C4-2B (cell line): ENCODE measurements around the gene FSTL4.

ENCODE experiments used
- ZFX ChIP-seq: fragments of 450-650 bp; IDR thresholded peaks from 2 replicates; pipeline ENCODE4 v1.6.1; 2017
- TF ChIP-seq, protein P1 (sequence below): fragments of 450-650 bp; conservative IDR thresholded peaks from 2 replicates; pipeline ENCODE4 v1.5.1; 2017; ENCODE audit warnings: mild to moderate bottlenecking

DNA sequence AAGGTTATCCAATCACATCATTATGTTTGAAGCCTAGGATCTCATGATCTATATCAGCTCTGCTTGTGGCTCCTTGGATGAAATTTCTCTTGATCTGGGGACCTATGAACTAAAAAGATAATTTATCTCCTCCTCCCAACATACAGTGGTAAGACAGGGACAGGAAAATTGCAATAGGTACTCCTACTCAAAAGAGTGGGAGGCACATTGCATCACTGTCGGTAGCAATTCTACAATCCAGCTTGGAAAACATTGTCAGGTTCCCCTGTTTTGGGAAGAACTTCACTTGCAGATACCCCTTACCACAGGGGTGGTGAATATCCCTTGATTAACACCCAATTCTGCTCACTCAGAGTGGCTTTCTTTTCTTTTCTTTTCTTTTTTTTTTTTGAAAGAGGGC is 452.8 kb downstream of the FSTL4 start:
- TF ChIP-seq, protein P1, sequence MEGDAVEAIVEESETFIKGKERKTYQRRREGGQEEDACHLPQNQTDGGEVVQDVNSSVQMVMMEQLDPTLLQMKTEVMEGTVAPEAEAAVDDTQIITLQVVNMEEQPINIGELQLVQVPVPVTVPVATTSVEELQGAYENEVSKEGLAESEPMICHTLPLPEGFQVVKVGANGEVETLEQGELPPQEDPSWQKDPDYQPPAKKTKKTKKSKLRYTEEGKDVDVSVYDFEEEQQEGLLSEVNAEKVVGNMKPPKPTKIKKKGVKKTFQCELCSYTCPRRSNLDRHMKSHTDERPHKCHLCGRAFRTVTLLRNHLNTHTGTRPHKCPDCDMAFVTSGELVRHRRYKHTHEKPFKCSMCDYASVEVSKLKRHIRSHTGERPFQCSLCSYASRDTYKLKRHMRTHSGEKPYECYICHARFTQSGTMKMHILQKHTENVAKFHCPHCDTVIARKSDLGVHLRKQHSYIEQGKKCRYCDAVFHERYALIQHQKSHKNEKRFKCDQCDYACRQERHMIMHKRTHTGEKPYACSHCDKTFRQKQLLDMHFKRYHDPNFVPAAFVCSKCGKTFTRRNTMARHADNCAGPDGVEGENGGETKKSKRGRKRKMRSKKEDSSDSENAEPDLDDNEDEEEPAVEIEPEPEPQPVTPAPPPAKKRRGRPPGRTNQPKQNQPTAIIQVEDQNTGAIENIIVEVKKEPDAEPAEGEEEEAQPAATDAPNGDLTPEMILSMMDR = no peak
- no peak for TF ChIP-seq ZFX
